ENCODE measurements around the gene CTSD. TPM values are rescaled to one million over a fixed set of nuclear protein-coding genes. Genes with fewer than 3 reads are reported as not detected.
"Not testable (repeated sequence)": the region's sequence is repeated elsewhere in the genome, so short reads cannot be mapped to it uniquely, and the experiment has no call there.

Gene CTSD
- polyA plus RNA-seq, 2 of the 4 experiments (the other 2 are of a cell fraction): 74.0 to 310 TPM

- FAIRE-seq: no peak
- H3K4me1 ChIP-seq: peaks cover 42% of the 10 kb centered on the region
- 74% methylated on average over 5 of the region's 5 CpGs for WGBS (ENCODE audit: missing lambda C conversion rate)
- H3K4me2 ChIP-seq: no peak overlapping the region
- CTCF ChIA-PET: interaction anchor here (0.6 to 3.1 kb wide), 3 partner anchors 62 to 1167 kb away, joined by 3 to 14 read pairs (median 12); no protein-coding TSS in a partner anchor
- no peak overlapping the region for H3K4me3 ChIP-seq
- ATAC-seq: no peak
- TF ChIP-seq NR3C1 (IDR thresholded peaks at IDR 0.05): no peak
- no peak for DNase-seq (ENCODE audit: low read depth in 1 of 2, low spot score in 1 of 2)
- H3K9me3 ChIP-seq: no peaks in the 10 kb centered on the region
- POLR2A ChIA-PET: no interaction called here
- peak overlapping the region; percentile 97 to 99 for H3K27ac ChIP-seq
These were observed 6.8 kb upstream of the CTSD start for GRCh38 chr11:1770528-1770927.

GRCh38 chr11:1770061-1770460 is 6.3 kb upstream of the CTSD start:
- Histone ChIP-seq H3K27ac (peak overlapping the region; percentile 97 to 99), H3K4me1 (peaks cover 42% of the 10 kb centered on the region), H3K4me3 (no peak overlapping the region), H3K4me2 (no peak overlapping the region), H3K9me3 (no peaks in the 10 kb centered on the region)
- WGBS (ENCODE audit: missing lambda C conversion rate): 92% methylated on average over 7 of the region's 7 CpGs
- no peak for TF ChIP-seq EHF (CRISPR knock-in tag; IDR thresholded peaks at IDR 0.05)
- TF ChIP-seq NFE2L2 (conservative IDR thresholded peaks at IDR 0.05; ENCODE audit: low read length): no peak
- TF ChIP-seq ATOH8 (CRISPR knock-in tag; IDR thresholded peaks at IDR 0.05; ENCODE audit: low read depth): no peak
- TF ChIP-seq GATA3 (IDR thresholded peaks at IDR 0.05; ENCODE audit: borderline replicate concordance): no peak
- TF ChIP-seq JUN (IDR thresholded peaks at IDR 0.05): no peak
- TF ChIP-seq MYC (IDR thresholded peaks at IDR 0.05; ENCODE audit: borderline replicate concordance, low read length): no peak
- TF ChIP-seq RAD21 (conservative IDR thresholded peaks at IDR 0.05 in 1 of 2, IDR thresholded peaks at IDR 0.05 in 1 of 2): no peak
- TF ChIP-seq RFX5 (IDR thresholded peaks at IDR 0.05): no peak
- TF ChIP-seq ELK1 (IDR thresholded peaks at IDR 0.05; ENCODE audit: low read depth, low read length): no peak
- TF ChIP-seq SMC3 (IDR thresholded peaks at IDR 0.05): no peak
- TF ChIP-seq RNF2 (IDR thresholded peaks at IDR 0.05; ENCODE audit: borderline replicate concordance, low read depth): no peak
- TF ChIP-seq CEBPB (IDR thresholded peaks at IDR 0.05): no peak
- no peak for TF ChIP-seq ZSCAN20 (CRISPR knock-in tag; IDR thresholded peaks at IDR 0.05)
- no peak for TF ChIP-seq FOXS1 (CRISPR knock-in tag; IDR thresholded peaks at IDR 0.05)
- no peak for TF ChIP-seq HOXA7 (CRISPR knock-in tag; IDR thresholded peaks at IDR 0.05)
- TF ChIP-seq MAFK (IDR thresholded peaks at IDR 0.05; ENCODE audit: partially characterized antibody): no peak
- TF ChIP-seq POLR2A (IDR thresholded peaks at IDR 0.05; ENCODE audit: low read length): no peak
- no peak for TF ChIP-seq ZNF302 (CRISPR knock-in tag; IDR thresholded peaks at IDR 0.05)
- no peak for TF ChIP-seq HES2 (IDR thresholded peaks at IDR 0.05)
- TF ChIP-seq POLR2AphosphoS2 (conservative IDR thresholded peaks at IDR 0.05; ENCODE audit: low read length): no peak
- ChIA-PET POLR2A (no interaction called here), CTCF (interaction anchor here (0.6 to 3.1 kb wide), 4 partner anchors 13 to 1167 kb away, joined by 3 to 14 read pairs (median 8); no protein-coding TSS in a partner anchor)
- FAIRE-seq (no peak), ATAC-seq (no peak), DNase-seq (ENCODE audit: low read depth in 1 of 2, low spot score in 1 of 2) (no peak)

- 94% methylated on average over 9 of the region's 9 CpGs for WGBS (ENCODE audit: missing lambda C conversion rate)
- ATAC-seq; POLR2A ChIA-PET; H3K9me3 ChIP-seq; DNase-seq (ENCODE audit: low read depth in 1 of 2, low spot score in 1 of 2); H3K4me2 ChIP-seq; FAIRE-seq; H3K4me3 ChIP-seq: not testable (repeated sequence)
- peak; percentile 81 for TF ChIP-seq ZC3H11A (IDR thresholded peaks at IDR 0.05)
- Histone ChIP-seq H3K4me1 (peaks cover 45% of the 10 kb centered on the region), H3K27ac (peak overlapping the region; percentile 97 to 99)
- CTCF ChIA-PET: interaction anchor here (0.6 to 3.1 kb wide), 5 partner anchors 14 to 76 kb away, joined by 3 to 14 read pairs (median 3); no protein-coding TSS in a partner anchor
These were observed 5.7 kb upstream of the CTSD start for GRCh38 chr11:1769304-1769936.

Data from A549 (cell line).